Nephron (organoid): ENCODE results near the gene GDPD5.

ENCODE experiments used
- H3K27ac Mint-ChIP-seq, 3 experiments: 2 replicates each; pipeline ENCODE4 v1.8.0; 2020; ENCODE audit warnings: mixed read lengths in 3 of 3, mild to moderate bottlenecking in 2 of 3, moderate library complexity in 1 of 3
- H3K27me3 Mint-ChIP-seq: 2 replicates; pipeline ENCODE4 v1.8.0; 2021; ENCODE audit warnings: low read depth, mild to moderate bottlenecking, moderate library complexity, mixed read lengths
- H3K36me3 Mint-ChIP-seq: 2 replicates; pipeline ENCODE4 v1.8.0; 2020; ENCODE audit warnings: low read depth, mixed read lengths
- H3K4me1 Mint-ChIP-seq: 2 replicates; pipeline ENCODE4 v1.8.0; 2020; ENCODE audit warnings: mixed read lengths
- H3K4me3 Mint-ChIP-seq, 3 experiments: 2 replicates each; pipeline ENCODE4 v1.8.0; 2020; ENCODE audit warnings: mild to moderate bottlenecking in 3 of 3, mixed read lengths in 3 of 3, moderate library complexity in 2 of 3
- H3K9me3 Mint-ChIP-seq: 2 replicates; pipeline ENCODE4 v1.8.0; 2020; ENCODE audit warnings: mixed read lengths
- TF ChIP-seq, protein P1 (sequence below), 3 experiments: fragments of 200-600 bp; sonication (generic); IDR thresholded peaks; one replicate each; pipeline ENCODE4 v1.5.0; 2021; ENCODE audit warnings: antibody characterized with exemption in 3 of 3; ENCODE audit not compliant: unreplicated experiment in 3 of 3

Gene GDPD5

DNA sequence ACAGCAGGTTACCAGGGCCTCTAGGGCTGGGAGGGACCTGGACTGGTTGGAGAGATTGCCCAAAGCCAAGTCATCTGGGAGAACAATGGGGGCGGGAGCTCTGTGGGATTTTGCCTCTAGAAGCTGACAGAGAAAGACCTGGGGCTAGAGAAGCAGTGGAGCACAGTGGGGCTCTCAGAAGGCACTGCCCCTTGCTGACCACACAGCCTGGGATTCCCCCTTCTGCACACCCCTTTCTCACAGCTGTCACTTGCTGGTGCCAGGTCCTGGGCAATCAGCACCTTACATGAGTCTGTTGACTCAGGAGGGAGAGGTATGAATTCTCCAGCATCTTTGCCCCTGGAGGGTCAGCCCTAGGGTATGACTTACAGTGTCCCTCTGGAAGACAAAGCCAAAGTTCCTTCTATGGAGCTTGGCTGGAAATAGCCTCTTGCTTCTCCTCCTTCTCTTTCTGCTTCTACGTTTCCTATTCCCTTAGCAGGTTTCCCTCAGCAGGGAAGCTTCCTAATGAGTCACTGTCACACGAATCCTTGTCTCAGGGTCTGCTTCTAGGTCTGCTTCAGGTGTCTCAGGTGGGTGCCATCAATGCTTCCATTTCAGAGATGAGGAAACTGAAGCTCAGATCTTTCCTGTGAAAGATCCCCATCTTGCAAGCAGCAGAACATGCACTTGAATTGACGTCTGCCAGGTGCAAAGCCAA lies 27.0 kb downstream of the GDPD5 start:
- H3K9me3 Mint-ChIP-seq = no peaks in the 10 kb centered on the region
- H3K4me3 Mint-ChIP-seq = no peak overlapping the region
- H3K27ac Mint-ChIP-seq = peak overlapping the region in 2 of 3 experiments; percentile 20 to 34
- TF ChIP-seq, protein P1, sequence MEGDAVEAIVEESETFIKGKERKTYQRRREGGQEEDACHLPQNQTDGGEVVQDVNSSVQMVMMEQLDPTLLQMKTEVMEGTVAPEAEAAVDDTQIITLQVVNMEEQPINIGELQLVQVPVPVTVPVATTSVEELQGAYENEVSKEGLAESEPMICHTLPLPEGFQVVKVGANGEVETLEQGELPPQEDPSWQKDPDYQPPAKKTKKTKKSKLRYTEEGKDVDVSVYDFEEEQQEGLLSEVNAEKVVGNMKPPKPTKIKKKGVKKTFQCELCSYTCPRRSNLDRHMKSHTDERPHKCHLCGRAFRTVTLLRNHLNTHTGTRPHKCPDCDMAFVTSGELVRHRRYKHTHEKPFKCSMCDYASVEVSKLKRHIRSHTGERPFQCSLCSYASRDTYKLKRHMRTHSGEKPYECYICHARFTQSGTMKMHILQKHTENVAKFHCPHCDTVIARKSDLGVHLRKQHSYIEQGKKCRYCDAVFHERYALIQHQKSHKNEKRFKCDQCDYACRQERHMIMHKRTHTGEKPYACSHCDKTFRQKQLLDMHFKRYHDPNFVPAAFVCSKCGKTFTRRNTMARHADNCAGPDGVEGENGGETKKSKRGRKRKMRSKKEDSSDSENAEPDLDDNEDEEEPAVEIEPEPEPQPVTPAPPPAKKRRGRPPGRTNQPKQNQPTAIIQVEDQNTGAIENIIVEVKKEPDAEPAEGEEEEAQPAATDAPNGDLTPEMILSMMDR (IDR thresholded peaks at IDR 0.05; ENCODE audit: unreplicated experiment in 3 of 3) = no peak
- peaks cover 30% of the 10 kb centered on the region for H3K4me1 Mint-ChIP-seq
- no peaks in the 10 kb centered on the region for H3K36me3 Mint-ChIP-seq
- H3K27me3 Mint-ChIP-seq = peaks cover 8% of the 10 kb centered on the region

DNA sequence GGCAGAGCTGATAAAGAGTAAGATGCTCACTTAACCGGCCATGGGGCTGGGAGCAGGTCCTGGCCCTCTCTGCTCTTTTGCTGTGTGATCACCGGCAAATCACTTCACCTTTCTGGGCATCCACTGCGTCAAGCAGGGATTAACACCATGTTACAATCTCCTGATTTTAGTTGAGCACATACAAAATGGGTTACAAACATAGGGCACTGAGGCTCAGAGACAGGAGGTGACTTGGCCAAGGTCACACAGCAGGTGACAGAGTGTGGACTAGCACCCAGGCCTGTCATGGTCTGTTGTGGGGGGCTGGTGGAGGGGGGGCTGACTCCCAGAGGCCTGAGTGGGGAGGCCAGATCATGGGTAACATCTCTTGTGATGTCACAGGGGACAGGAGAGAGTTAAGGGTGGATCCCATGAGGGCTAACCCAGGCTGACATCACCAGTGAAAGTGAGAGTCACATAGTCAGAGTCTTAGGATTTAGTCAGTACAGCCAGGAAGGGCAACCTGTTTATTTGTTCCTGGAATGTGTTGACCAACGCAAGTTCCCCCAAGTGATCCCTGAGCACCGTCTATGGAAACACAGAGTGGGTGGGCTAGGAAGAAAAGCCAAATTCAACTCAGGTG lies 27.8 kb downstream of the GDPD5 start:
- peaks cover 8% of the 10 kb centered on the region for H3K27me3 Mint-ChIP-seq
- no peaks in the 10 kb centered on the region for H3K9me3 Mint-ChIP-seq
- H3K27ac Mint-ChIP-seq = no peak overlapping the region
- H3K4me1 Mint-ChIP-seq = peaks cover 30% of the 10 kb centered on the region
- TF ChIP-seq, protein P1 (IDR thresholded peaks at IDR 0.05; ENCODE audit: unreplicated experiment in 3 of 3) = no peak
- H3K4me3 Mint-ChIP-seq = no peak overlapping the region
- no peaks in the 10 kb centered on the region for H3K36me3 Mint-ChIP-seq

DNA sequence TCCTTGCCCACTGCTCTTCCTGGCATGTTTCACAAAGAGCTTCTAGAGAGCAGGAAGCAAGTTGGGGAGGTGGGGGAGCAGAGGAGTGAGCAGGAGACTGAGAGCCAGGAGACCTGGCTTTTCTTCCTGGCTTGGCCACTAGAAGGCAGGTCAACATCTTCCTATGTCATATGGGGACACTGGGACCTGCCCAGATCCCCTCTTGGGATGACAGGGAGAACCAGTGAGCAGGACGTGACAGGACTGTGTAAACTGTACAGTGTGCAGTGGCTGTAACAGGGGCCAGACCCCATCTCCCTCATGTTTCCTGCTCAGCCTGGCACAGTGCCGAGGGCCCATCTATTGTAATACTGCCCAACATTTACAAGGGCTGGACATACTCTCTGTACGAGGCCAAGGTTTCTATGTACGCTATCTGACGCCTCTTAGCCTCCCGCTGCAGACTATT lies 29.4 kb downstream of the GDPD5 start:
- TF ChIP-seq, protein P1 (IDR thresholded peaks at IDR 0.05; ENCODE audit: unreplicated experiment in 3 of 3) = no peak
- peaks cover 8% of the 10 kb centered on the region for H3K27me3 Mint-ChIP-seq
- H3K27ac Mint-ChIP-seq = no peak overlapping the region
- H3K36me3 Mint-ChIP-seq = no peaks in the 10 kb centered on the region
- no peaks in the 10 kb centered on the region for H3K9me3 Mint-ChIP-seq
- no peak overlapping the region for H3K4me3 Mint-ChIP-seq
- peaks cover 24% of the 10 kb centered on the region for H3K4me1 Mint-ChIP-seq

DNA sequence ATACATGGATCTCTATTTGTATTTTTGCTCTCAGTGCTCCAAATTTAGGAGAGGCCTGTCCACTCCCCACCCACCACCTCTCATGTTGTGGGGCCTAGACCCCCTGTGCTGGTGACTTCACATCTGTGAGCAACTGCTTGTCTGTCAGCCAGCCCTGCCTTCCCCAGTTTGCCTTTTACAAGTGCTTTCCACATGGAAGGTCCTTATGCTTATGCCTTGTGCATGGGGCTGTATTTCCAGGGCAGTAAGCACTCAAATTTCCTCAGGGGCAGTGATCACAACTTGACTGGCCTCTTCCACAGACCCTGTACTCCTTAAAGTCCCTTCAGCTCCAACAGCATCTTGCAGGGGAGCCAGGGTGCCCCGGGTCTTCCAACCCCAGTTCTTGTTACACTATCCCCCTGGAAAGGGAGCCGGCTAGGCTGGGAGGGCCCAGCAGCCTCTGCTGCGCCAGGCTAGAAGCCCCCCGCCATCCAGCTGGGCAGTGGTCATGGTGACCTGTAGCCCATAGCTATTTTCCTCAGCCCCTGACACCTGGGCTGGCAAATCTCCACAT lies 29.9 kb downstream of the GDPD5 start:
- TF ChIP-seq, protein P1 (IDR thresholded peaks at IDR 0.05; ENCODE audit: unreplicated experiment in 3 of 3) = no peak
- H3K9me3 Mint-ChIP-seq = no peaks in the 10 kb centered on the region
- no peak overlapping the region for H3K27ac Mint-ChIP-seq
- peaks cover 24% of the 10 kb centered on the region for H3K4me1 Mint-ChIP-seq
- H3K27me3 Mint-ChIP-seq = peaks cover 12% of the 10 kb centered on the region
- no peaks in the 10 kb centered on the region for H3K36me3 Mint-ChIP-seq
- H3K4me3 Mint-ChIP-seq = no peak overlapping the region

DNA sequence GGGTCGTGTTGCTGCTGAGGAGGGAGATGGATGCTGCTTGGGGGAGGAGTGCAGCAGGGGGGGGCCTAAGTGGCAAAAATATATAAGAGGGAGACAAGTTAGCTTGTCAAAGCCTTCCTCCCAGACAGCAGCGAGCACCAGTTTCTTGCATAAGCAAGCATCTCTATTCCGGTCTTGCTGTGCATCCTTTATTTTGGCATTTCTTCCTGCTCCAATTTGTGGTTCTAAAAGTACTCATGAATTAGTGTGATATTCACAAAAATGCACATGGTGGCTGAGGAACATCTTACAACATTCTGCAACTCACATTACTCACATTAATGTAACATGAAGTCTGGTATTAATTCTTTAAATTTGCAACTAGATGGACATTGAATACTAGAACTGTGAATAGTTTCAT lies 32.1 kb downstream of the GDPD5 start:
- Mint-ChIP-seq H3K4me1 (peaks cover 8% of the 10 kb centered on the region), H3K27ac (no peak overlapping the region), H3K36me3 (no peaks in the 10 kb centered on the region)

More for the DNA sequence above, 32.1 kb downstream of the GDPD5 start:
- TF ChIP-seq, protein P1 (IDR thresholded peaks at IDR 0.05; ENCODE audit: unreplicated experiment in 3 of 3) = no peak
- H3K9me3 Mint-ChIP-seq = no peaks in the 10 kb centered on the region
- H3K4me3 Mint-ChIP-seq = no peak overlapping the region
- H3K27me3 Mint-ChIP-seq = peaks cover 6% of the 10 kb centered on the region
